Mucosa of stomach (tissue), 1 donor: ENCODE results near the gene PYDC2.
"Not testable (repeated sequence)": the region's sequence is repeated elsewhere in the genome, so short reads cannot be mapped to it uniquely, and the experiment has no call there.

Experiments used
- H3K27me3 ChIP-seq: one replicate; pipeline ENCODE4 v1.7.0; 2013; ENCODE audit warnings: mild to moderate bottlenecking, low read length; ENCODE audit not compliant: control insufficient read depth, insufficient read depth
- H3K36me3 ChIP-seq: one replicate; pipeline ENCODE4 v1.7.0; 2013; ENCODE audit warnings: low read length; ENCODE audit not compliant: control insufficient read depth, insufficient read depth
- H3K4me1 ChIP-seq: one replicate; pipeline ENCODE4 v1.7.0; 2013; ENCODE audit warnings: mild to moderate bottlenecking, low read length; ENCODE audit not compliant: control insufficient read depth, insufficient read depth
- H3K4me3 ChIP-seq: one replicate; pipeline ENCODE4 v1.7.0; 2013; ENCODE audit warnings: low read length
- H3K9ac ChIP-seq: one replicate; pipeline ENCODE4 v1.7.0; 2013; ENCODE audit warnings: mild to moderate bottlenecking, low read length, moderate library complexity
- H3K9me3 ChIP-seq: one replicate; pipeline ENCODE4 v1.7.0; 2013; ENCODE audit warnings: mild to moderate bottlenecking, low read length, moderate library complexity; ENCODE audit not compliant: control insufficient read depth
- donor health status: Pancreatic carcinoma.

Gene PYDC2

DNA sequence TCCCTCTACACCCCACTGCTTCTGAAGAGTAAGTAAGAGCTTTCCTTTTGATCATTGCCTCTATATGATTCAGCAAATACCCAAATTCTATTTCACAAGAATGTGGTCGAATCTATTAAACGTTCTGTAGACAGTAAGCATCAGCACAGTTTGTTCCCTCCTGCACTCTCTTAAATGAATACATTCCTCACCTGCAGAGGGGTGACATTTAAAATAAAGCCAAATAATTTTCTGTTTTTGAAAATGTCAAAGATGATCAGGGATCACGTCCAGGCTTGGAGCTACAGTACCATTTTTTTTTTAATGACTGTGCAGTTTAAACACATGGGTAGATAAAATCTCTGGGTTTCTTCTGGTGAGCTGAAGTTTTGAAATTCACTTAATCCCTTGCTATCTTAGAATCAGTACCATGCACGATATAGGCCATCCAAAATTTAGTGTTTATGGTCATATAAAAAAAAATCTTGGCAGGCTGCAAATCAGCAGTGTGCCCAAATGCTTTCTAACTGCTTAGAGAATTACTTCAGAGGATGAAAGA is 12.8 kb downstream of the PYDC2 start:
- no peak overlapping the region for H3K4me3 ChIP-seq
- H3K9ac ChIP-seq = no peak overlapping the region
- no peaks in the 10 kb centered on the region for H3K27me3 ChIP-seq
- no peaks in the 10 kb centered on the region for H3K36me3 ChIP-seq
- no peaks in the 10 kb centered on the region for H3K9me3 ChIP-seq
- peaks cover 7% of the 10 kb centered on the region for H3K4me1 ChIP-seq

DNA sequence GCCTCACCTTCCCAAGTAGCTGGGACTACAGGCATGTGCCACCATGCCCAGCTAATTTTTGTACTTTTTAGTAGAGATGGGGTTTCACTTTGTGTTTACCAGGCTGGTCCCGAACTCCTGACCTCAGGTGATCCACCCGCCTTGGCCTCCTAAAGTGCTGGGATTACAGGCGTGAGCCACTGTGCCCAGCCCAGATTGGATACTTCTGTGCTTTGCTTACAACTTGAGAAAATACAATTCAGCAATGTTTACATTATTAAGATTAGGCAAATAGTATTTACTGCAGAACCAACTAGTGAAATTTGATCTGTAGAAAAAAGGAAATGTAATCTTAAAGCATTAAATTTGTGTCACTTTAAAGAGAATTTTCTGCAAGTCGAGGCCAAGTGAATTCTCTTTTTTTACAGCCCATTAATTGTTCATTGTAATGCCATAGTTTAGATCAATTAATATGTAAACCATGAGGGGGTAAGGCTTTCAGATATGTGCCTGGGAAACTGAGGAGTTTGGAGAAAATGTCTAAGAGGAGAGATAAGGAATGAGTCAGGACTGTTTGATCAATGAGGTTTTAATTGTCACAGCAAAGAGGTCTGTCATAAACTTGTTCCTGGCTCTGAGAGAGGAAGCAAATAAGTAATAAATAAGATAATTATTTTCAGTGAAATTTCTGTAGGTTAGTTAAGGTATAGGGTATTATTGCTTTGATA is 15.3 kb downstream of the PYDC2 start:
- Histone ChIP-seq H3K9ac (no peak overlapping the region), H3K4me1 (peaks cover 7% of the 10 kb centered on the region), H3K4me3 (no peak overlapping the region), H3K9me3 (no peaks in the 10 kb centered on the region), H3K36me3 (no peaks in the 10 kb centered on the region), H3K27me3 (no peaks in the 10 kb centered on the region)

- not testable (repeated sequence) for H3K4me3 ChIP-seq, H3K27me3 ChIP-seq, H3K9me3 ChIP-seq, H3K36me3 ChIP-seq, H3K9ac ChIP-seq
- peaks cover 11% of the 10 kb centered on the region for H3K4me1 ChIP-seq
These were observed 23.0 kb downstream of the PYDC2 start for GRCh38 chr3:191483994-191484393.

GRCh38 chr3:191484461-191484860 is 23.5 kb downstream of the PYDC2 start:
- Histone ChIP-seq H3K27me3 (no peaks in the 10 kb centered on the region), H3K9me3 (no peaks in the 10 kb centered on the region), H3K36me3 (no peaks in the 10 kb centered on the region), H3K9ac (no peak overlapping the region), H3K4me1 (peaks cover 11% of the 10 kb centered on the region), H3K4me3 (no peak overlapping the region)

GRCh38 chr3:191492601-191493000 is 31.6 kb downstream of the PYDC2 start:
- Histone ChIP-seq H3K27me3 (no peaks in the 10 kb centered on the region), H3K36me3 (no peaks in the 10 kb centered on the region), H3K9me3 (no peaks in the 10 kb centered on the region), H3K4me3 (no peak overlapping the region), H3K4me1 (no peaks in the 10 kb centered on the region), H3K9ac (no peak overlapping the region)

GRCh38 chr3:191493336-191493735 is 32.4 kb downstream of the PYDC2 start:
- Histone ChIP-seq H3K27me3 (no peaks in the 10 kb centered on the region), H3K9me3 (no peaks in the 10 kb centered on the region), H3K36me3 (no peaks in the 10 kb centered on the region), H3K4me1 (no peaks in the 10 kb centered on the region), H3K9ac (no peak overlapping the region), H3K4me3 (no peak overlapping the region)

GRCh38 chr3:191499307-191500080 is 38.5 kb downstream of the PYDC2 start:
- Histone ChIP-seq H3K4me3 (no peak overlapping the region), H3K9ac (no peak overlapping the region), H3K4me1 (peaks cover 6% of the 10 kb centered on the region), H3K36me3 (no peaks in the 10 kb centered on the region), H3K9me3 (no peaks in the 10 kb centered on the region), H3K27me3 (no peaks in the 10 kb centered on the region)

DNA sequence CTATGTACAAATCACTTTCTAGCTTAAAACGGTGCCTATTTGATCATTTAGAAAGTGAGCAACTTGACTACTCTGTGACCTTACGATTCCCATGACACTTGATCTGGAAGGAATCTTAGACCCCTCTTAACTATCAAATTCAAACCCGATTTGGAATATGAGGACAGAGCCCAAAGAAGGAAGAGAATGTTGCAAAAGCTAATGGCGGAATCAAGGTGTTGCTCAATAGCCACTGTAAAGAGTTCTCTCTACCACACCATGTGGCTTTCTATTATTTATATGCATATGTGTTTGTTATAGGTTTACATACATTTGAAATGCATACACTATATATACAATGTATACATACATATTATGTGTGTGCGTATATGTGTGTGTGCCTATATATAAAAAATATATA is 39.9 kb downstream of the PYDC2 start:
- Histone ChIP-seq H3K4me3 (no peak overlapping the region), H3K9ac (no peak overlapping the region), H3K4me1 (peaks cover 6% of the 10 kb centered on the region), H3K27me3 (no peaks in the 10 kb centered on the region), H3K9me3 (no peaks in the 10 kb centered on the region), H3K36me3 (no peaks in the 10 kb centered on the region)

DNA sequence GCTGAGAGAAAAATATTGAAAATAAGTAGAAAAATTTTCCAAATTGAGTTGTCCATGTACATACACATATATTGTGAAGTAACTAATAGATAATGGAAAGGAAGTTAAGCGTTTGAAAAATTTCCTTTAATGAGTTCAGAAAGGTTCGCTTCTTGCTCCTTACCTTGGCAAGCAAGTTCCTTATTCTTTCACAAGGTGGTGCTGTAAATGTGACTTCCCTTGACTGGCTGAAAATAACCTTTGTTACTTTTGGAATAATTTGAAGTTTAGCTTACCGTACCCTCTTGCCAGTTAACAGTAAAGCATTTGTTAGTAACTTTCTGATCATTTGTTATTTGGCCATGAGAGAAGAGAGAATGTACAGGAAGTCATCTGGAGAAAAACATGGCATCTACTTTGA is 41.6 kb downstream of the PYDC2 start:
- Histone ChIP-seq H3K9ac (no peak overlapping the region), H3K4me3 (no peak overlapping the region), H3K27me3 (no peaks in the 10 kb centered on the region), H3K36me3 (no peaks in the 10 kb centered on the region), H3K9me3 (no peaks in the 10 kb centered on the region), H3K4me1 (peaks cover 6% of the 10 kb centered on the region)

GRCh38 chr3:191509078-191509477 is 48.1 kb downstream of the PYDC2 start:
- H3K27me3 ChIP-seq = no peaks in the 10 kb centered on the region
- no peak overlapping the region for H3K4me3 ChIP-seq
- peaks cover 6% of the 10 kb centered on the region for H3K4me1 ChIP-seq
- no peak overlapping the region for H3K9ac ChIP-seq
- no peaks in the 10 kb centered on the region for H3K36me3 ChIP-seq
- no peaks in the 10 kb centered on the region for H3K9me3 ChIP-seq
